GM21529 (cell line): ENCODE measurements around the gene NINJ2.

Source experiments
- ATAC-seq: cut with Tn5 transposase; IDR thresholded peaks from one replicate; pipeline ENCODE4 v1.9.1; 2021; ENCODE audit not compliant: unreplicated experiment

The NINJ2 gene

DNA sequence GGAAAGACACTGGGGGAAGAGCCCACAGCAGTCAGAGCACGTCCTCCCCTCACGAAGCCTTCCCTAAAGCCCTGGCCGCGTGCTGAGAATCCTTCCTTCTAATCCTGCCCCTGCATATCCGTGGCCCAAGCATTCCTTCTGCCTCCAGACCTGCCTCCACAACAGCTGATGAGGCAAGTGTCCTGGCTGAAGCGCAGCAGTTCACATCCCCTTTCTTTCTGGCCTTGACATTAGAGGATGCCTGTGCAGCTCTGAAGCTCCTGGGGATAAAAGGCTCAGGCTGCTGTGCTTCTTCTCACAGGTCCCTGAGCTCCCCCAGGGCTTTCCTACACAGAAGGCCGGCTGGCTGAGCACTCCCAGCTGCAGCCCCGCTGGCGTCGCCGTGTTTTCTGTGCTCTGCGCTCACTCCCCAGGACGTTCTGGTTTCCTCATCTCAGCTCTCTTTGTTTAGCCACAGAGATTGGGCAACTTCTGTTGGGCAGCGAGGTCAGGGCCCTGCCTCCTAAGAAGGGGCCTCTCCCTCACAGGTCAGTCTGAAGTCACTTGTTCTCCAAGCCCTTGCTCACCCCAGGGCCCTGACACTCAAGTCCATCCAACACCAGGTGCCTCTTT, 45.8 kb downstream of the NINJ2 start:
- no peak for ATAC-seq

DNA sequence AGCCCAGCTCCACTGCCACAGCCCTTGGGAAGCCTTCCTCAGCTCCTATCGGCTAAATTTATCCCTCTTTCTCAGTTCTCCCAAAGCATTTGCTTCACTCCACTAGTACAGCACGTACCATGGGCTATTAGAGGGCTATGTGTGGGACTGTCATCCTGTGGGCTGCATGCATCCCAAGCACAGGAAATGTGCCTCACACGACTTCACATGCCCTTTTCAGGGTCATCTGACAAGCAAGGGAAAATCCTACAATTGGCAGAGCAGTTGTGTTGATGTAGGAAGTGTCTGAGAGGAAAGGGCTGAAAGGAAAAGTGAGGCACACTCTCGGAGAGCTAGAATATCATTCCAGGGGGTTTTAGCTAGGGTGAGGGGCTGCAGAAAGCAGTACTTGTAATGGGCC, 47.6 kb downstream of the NINJ2 start:
- ATAC-seq = no peak

DNA sequence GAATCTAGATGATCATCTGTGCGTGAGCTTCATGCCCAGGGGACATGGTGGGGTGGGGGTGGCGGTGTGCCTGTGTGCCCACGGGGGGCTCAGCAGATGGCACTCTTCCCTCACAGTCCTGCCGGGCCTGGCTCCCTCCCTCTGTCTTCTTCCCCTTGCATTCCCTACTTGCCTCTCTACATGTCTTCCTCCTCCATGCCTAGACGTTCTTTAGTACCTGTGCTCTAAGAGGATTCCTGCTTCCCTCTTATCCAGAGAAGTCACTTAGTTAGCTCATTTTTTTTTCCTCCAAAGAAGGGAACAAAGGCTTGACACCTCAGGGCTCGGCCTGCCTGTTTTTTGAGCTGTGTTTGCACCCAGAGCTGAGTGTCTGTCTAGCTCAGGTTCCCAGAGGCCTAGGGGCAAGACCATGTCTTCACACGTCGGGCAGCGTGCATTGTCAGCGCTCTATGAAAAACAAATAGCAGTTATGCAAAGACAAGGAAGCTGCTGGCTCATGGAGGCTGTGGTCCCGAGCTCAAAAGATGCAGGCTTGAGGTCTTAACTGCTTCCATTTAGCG, 48.8 kb downstream of the NINJ2 start:
- no peak for ATAC-seq

DNA sequence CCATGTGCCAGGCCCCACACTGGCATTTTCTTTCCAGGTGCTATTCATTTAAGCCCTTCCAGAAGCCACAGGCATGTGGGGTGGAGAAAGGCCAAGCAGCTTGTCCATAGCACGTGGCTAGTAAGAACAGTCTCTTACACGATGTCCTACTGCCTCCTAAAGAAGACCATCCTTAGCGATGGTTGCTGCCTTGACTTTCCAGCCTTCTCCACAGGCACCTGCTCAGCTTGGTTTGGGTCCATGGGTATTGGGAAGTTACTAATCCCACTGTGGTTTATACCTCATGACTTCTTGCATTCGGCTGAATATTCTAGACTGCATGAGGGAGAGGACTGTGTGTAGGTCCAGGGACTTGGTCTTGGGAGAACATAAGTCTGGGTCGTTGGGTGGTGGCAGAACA, 49.2 kb downstream of the NINJ2 start:
- ATAC-seq = no peak

DNA sequence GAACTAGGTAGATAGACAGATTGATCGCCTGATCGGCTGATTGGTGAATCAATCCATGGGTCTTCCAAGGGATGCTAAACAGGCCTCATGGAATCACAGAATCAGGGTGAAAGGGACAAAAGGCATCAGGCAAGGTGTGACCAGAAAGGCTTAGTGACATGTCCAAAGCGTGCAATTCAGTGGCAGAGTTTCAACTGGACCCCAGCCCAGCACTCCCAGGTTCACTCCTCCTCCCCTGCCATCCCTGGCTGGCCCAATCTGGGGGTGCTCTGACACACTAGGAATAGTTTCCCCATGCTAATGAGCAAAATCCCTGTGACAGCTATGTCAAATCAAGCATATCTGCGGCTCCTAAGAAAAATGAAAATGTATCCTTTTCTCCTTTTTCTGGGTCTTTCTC, 50.4 kb downstream of the NINJ2 start:
- no peak for ATAC-seq

DNA sequence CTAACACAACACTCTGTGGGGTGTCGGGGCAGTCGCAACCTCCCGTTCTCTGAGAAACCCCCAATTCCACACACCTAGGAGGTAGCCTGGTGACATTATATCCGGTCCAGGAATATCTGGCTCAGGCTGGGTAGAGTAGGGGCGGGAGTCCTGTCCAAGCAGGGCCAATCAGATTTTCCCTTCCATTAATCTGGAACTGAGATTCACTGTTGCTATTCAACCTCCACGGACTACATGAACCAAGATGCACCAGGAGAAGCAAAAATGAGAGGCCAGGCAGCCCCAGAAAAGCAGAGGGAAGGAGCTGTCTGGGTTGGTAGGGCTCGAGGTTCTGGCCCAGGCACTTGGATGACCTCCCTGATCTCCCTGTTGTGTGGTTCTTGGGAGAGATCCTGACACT, 51.0 kb downstream of the NINJ2 start:
- no peak for ATAC-seq

DNA sequence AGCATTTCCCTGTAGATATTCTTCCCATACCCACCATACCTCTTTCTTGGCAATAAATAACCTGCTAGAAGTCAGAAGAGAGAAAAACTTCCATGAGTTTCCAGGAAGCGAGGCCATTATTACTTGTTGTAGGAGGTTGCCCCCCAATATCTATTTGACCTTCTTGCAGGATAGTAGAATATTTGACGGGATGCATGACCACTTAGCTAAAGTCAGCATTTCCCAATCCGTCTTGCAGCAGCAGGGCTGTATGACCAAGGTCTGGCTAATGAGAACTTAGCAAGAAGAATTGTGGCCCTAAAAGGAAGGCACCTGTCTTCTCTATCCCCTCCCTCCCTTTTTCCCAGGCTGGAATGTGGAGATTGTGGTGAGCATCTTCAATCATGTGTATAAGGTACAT, 51.5 kb downstream of the NINJ2 start:
- no peak for ATAC-seq

DNA sequence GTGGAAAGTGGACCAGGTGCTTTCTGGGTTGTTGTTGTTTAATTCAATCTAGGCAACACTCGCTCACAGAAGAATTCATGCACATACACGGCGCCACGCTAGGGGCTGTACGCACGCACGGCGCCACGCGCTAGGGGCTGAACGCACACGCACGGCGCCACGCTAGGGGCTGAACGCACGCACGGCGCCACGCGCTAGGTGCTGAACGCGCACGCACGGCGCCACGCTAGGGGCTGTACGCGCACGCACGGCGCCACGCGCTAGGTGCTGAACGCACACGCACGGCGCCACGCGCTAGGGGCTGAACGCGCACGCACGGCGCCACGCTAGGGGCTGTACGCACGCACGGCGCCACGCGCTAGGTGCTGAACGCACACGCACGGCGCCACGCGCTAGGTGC, 54.3 kb downstream of the NINJ2 start:
- no peak for ATAC-seq

DNA sequence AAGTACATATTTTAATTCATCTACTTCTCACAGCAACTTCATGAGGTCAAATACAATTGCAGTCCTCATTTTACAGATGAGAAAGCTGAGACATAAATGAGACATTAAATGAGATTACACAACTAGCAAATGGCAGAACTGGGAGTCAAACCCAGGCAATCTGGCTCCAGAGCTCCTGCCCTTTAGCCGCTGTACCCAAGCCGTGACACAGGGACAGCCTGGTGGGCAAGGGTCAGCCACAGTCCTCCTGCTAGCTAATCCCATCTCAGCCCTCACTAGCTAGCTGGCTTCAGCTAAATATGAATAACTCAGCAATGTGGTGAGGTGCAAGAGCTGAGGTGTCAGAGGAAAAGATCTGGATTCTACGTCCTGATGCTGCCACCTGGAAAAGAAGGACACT, 54.8 kb downstream of the NINJ2 start:
- no peak for ATAC-seq

DNA sequence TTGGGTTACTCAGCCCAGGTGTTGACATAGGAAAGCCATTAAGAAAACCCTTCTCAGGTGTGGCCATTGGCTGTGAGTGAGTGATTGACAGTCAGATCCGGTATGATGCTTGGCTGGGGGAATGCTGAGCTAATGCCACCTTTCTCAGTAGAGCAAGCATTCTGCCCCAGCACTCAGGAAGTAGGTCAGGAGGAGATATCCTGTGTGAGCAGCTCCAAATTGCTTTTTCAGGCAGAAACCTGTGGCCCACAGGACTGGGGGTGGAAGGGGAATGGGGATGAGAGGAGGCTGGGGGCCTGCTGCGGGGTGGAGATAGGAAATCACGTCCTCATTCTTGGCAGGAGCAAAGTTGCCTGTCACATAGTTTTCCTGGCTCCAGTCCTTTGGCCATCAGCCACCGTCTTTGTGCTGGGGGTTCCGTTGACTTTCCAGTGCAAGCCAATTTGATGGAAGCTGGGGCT, 55.7 kb downstream of the NINJ2 start:
- ATAC-seq = no peak

DNA sequence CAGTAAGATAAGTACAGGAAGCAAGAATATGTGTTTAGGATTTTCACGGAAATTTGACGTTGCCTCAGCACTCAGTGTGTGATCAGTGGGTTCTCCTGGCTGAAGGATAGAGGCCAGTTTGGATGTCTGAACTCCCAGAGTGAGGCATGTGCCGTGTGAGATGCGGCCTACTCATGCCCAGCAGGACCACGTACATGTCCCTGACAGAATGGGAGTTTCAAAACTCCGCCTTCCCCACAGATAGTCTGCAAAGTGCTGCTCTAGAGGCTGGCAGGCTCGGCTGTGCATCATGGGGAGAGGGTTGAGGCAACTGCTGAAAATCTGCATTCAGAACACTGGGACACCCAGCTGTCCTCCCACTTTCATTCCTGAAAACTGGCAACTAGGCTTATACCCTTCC, 58.3 kb downstream of the NINJ2 start:
- no peak for ATAC-seq

DNA sequence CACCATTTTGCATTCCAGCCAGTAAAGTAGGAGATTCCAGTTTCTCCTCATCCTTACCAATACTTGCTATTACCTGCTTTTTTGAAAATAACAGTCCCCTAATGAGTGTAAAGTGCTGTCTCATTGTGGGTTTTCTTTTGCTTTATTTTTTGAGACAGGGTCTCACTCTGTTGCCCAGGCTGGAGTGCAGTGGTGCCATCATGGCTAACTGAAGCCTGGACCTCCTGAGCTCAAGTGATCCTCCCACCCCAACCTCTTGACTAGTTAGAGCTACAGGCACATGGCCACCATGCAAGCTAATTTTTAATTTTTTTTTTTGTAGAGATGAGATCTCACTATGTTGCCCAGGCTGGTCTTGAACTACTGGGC, 60.6 kb downstream of the NINJ2 start:
- no peak for ATAC-seq

DNA sequence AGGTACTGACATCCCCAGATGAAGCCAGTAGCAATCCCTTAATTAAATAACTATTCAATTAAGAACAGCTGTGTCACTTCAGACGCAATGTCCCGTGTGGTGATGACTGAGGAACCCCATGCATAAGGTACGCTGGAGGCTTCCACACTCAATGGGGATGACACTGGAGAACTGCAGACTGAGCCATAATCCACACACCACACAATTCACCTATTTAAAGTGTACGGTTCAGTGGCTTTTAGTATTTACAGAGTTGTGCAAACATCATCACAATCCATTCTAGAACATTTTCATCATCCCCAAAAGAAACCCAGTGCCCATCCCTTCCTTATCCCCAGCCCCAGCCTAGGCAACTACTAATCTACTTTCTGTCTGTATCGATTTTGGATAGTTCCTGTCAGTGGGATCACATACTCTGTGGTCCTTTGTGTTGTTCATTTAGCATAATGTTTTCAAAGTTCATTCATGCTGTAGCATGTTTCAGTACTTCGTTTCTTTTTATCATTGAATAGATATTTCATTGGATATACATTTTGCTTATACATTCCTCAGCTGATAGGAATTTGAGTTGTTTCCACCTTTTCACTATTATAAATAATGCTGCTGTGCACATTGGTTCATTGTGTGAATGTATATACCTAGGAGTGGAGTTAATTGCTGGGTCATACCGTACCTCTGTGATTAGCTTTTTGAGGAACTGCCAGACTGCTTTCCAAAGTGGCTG, 61.1 kb downstream of the NINJ2 start:
- no peak for ATAC-seq

DNA sequence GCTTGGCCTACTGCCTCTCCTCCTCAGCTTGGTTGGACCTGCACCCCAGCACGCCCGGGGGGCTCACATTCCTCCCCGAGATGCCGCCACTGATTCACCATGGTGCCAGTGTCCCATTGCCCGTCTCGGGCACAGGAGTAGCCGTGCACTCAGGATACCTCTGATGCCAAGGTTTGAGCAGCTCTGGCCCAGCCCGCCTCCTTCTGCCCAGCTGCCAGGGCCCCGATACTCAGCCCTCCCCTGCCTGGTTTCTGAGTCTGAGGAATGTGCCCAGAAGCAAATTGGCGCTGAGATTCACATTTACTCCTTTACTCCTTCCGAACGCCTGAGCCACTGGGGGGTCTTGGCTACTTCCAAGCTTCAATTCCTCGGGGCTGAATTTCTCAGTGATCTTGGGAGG, 63.5 kb downstream of the NINJ2 start:
- no peak for ATAC-seq

DNA sequence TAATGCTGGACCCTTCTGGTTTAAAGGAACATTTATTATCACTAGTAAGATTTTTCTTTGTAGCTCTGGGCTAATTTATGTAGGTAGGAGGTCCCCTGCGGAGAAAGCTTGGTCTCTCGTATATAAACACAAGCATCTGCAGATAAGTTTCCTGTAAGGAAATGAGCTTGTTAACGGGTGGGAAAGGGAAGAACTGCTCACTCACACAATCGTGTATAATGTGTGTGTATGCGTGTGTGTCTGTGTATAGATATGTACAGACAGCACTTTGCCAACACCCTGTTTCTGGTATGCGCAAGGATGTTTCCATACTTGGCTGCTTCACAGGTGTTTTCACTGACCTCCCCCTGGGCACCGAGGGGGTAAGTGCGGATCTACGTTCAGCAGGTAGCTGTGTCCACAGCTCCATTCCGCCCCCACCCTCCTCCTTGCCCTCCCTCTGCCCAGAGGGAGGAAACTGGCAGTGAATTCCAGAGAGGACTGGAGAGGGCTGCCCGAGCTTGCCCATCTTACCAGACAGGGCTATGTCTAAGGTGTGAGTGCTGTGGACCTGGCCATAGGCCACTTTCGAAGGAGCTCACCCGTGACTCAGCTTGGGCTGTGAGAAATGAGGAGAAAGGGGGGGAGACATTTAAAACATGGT, 65.2 kb downstream of the NINJ2 start:
- ATAC-seq = no peak

DNA sequence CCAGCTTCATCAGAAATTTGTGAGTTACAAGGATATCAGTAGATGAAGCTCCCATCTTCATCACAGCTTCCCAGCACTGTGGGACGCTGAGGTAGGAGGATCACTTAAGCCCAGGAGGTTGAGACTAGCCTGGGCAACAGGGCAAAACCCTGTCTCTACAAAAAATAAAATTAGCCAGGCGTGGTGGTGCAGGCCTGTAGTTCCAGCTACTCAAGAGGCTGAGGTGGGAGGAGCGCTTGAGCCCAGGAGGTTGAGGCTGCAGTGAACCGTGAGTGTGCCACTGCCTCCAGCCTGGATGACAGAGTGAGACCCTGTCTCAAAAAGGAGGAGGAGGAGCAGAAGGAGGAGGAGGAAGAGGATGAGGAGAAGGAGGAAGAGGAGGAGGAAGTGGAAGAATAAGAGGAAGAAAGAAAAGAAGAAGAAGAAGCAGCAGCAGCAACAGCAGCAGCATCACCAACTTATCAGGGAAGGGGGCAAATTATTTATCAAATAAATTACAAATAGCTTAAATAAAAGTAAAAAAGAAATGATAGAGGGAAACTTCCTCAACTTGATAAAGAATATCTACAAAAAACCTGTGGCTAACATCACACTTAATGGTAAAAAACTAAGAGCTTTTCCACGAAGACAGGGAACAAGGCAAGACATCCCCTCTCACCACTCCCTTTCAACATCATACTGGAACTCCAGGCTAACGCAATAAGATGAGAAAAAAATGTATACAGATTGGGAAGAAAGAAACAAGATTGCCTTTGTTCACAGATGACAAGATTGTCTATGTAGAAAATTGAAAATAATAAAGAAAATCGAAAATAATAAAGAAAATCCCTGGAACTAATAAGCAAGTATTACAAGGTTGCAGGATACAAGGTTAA, 69.6 kb downstream of the NINJ2 start:
- ATAC-seq = no peak

DNA sequence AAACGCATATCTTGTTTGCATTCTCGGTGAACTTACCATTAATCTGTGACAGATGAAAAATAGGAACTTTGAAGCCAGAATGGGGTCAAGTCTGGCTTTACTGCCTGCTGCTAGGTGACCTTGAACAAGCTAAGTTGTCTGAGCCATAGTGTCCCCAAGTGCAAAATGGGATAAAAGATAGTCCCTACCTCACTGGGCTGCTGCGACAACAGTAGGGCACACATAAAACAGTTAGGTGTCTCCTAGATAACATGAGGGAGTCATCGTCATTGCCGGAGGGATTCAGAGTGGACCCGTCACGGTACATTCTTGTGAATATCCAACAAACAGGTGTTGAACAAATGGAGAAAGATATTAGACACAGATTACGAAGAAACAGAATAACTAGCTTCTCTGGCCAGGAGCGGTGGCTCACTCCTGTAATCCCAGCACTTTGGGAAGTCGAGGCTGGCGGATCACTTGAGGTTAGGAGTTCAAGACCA, 71.2 kb downstream of the NINJ2 start:
- no peak for ATAC-seq

DNA sequence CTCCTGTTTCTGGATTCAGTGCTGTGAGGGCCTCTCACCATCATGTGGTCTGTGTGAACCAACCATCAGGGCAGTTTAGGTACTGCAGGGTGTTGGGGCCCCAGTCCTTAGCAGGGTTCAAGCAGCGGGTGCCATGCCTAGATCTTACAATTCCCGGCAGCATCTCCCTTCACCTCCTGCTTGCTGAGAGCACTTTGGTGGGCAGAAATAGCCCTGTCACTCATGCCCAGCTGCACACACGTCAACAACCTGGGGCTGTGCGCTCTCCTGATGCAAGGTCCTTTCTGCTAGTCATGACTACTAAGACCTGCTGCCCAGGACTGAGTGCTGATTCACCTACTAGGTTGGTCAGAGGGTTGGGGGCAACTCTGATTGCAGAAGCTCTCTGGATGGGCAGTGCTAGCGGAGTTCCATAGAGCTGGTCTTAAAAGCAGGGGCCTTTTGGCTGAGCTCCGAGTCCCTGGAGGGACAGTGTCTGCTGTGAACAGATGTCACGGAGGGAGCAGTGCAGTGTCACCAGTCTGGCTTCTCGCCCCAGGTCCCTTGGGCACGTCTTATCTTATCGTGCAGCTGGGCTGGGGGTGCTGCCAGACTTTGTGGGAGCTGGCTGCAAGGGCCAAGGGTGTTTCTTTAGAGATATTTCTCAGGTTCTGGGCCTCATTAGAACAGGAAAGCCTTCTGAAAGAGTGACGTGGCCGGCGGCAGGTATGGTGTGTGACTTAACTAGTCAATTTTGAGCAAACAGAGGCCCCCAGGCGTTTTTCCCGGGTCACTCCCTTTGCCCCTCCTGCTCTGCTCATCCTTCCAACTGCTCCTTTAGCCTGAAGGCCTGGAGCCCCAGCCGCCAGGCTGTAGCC, 71.8 kb downstream of the NINJ2 start:
- no peak for ATAC-seq

DNA sequence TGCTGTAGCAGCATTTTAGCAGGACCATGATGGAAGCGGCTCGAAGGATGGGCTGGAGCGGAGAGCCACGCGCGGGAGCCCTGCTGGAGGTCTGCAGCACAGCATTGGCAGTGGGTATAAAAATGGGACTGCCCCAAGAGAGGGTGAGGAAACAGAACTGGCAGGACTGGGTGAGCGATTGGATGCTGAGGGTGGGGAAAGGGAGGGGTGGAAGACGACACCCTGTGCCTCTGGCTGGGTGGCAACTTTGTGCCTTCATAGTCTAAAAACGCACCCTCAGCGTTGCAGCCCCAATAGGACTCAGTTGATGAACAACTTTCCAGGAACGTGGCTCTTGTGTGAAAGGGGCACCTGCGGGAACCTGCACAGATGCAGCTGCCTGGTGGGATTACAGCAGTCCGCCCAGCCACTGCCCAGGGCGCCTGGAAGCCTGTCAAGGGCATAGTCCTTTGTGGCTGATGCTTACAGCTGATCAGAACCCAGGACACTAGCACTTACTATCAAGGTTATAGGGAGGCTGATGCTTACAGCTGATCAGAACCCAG, 73.0 kb downstream of the NINJ2 start:
- no peak for ATAC-seq

DNA sequence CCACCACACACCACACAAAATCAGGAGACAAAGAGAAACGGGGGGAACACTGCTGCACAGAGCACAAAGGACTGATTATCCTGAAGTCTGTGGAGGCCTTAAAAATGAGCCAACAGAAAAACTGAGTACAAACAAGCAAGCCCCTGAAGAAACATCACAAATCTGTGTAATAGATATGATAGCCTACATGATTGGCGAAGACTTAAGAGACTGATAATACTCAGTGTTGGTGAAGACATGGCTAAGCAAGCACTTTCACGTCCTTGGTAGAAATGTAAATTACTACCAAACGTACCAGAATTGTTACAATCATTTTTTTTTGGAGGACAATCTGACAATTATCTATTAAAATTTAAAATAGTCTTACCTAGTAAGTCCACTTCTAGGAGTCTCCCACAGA, 74.6 kb downstream of the NINJ2 start:
- ATAC-seq = no peak
